HCT116 (cell line): ENCODE results near the gene PFDN5.

Experiments
- CEBPB ChIP-seq: IDR thresholded peaks from 2 replicates; pipeline ENCODE4 v1.6.1; 2012; ENCODE audit warnings: low read depth
- ELF1 ChIP-seq: IDR thresholded peaks from 2 replicates; pipeline ENCODE4 v1.6.1; 2012; ENCODE audit warnings: low read depth, borderline replicate concordance
- EZH2 ChIP-seq: fragments of 200-600 bp; sonication (generic); IDR thresholded peaks from 2 replicates; pipeline ENCODE4 v1.6.1; 2017; ENCODE audit warnings: antibody characterized with exemption, mixed run types
- EZH2phosphoT487 ChIP-seq: fragments of 200-600 bp; IDR thresholded peaks from 2 replicates; pipeline ENCODE4 v1.6.1; 2018; ENCODE audit warnings: antibody characterized with exemption, borderline replicate concordance
- FOSL1 ChIP-seq: IDR thresholded peaks from 2 replicates; pipeline ENCODE4 v1.6.1; 2012; ENCODE audit warnings: low read depth
- JUND ChIP-seq: IDR thresholded peaks from 2 replicates; pipeline ENCODE4 v1.6.1; 2012
- POLR2A ChIP-seq: IDR thresholded peaks from 2 replicates; pipeline ENCODE4 v1.7.0; 2011; ENCODE audit warnings: borderline replicate concordance; ENCODE audit not compliant: insufficient read depth, insufficient read length; ENCODE audit errors: extremely low read depth
- POLR2AphosphoS5 ChIP-seq: IDR thresholded peaks from 2 replicates; pipeline ENCODE4 v1.6.1; 2011; ENCODE audit warnings: mild to moderate bottlenecking, low read depth, low read length, moderate library complexity
- SRF ChIP-seq: IDR thresholded peaks from 2 replicates; pipeline ENCODE4 v1.6.1; 2012; ENCODE audit warnings: low read depth
- ZNF274 ChIP-seq: fragments of 200-500 bp; sonication (Bioruptor generic); IDR thresholded peaks from 2 replicates; pipeline ENCODE4 v1.6.1; 2014; ENCODE audit warnings: mild to moderate bottlenecking, low read depth, low read length, inconsistent platforms
- TF ChIP-seq, protein P1 (sequence below), 3 experiments: fragments of 200-600 bp in 1 of 3; sonication (generic) in 1 of 3; IDR thresholded peaks in 2 of 3; conservative IDR thresholded peaks in 1 of 3; 2 replicates each; pipeline ENCODE4 v1.5.1; 2012 to 2017; ENCODE audit warnings: low read depth in 2 of 3, low read length in 2 of 3, antibody characterized with exemption in 1 of 3, borderline replicate concordance in 1 of 3, control low read depth in 1 of 3, mild to moderate bottlenecking in 1 of 3, mixed read lengths in 1 of 3, mixed run types in 1 of 3, moderate library complexity in 1 of 3; ENCODE audit not compliant: insufficient read depth in 1 of 3
- TF ChIP-seq, protein P2 (sequence below): IDR thresholded peaks from 2 replicates; pipeline ENCODE4 v1.6.1; 2012

DNA sequence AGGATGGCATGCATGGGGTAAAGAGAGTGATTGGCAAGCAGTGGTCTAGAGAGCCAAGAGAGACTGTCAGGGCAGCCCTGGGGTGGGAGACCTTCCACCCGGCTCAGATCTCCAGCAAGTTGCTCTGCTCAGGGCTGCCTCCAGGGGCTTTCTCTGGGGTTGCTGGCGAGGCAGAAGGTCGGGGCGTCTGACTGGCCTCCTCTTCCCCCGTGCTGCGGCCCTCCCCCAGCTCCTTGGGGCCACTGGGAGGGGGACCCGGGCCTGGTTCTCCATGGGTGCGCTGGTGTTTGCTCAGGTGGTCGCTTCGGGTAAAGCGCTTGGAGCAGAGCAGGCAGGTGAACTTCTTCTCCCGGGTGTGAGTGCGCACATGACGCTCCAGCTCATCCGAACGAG is 32.7 kb downstream of the PFDN5 start:
- no peak for TF ChIP-seq POLR2AphosphoS5
- TF ChIP-seq EZH2 = no peak
- TF ChIP-seq, protein P1, sequence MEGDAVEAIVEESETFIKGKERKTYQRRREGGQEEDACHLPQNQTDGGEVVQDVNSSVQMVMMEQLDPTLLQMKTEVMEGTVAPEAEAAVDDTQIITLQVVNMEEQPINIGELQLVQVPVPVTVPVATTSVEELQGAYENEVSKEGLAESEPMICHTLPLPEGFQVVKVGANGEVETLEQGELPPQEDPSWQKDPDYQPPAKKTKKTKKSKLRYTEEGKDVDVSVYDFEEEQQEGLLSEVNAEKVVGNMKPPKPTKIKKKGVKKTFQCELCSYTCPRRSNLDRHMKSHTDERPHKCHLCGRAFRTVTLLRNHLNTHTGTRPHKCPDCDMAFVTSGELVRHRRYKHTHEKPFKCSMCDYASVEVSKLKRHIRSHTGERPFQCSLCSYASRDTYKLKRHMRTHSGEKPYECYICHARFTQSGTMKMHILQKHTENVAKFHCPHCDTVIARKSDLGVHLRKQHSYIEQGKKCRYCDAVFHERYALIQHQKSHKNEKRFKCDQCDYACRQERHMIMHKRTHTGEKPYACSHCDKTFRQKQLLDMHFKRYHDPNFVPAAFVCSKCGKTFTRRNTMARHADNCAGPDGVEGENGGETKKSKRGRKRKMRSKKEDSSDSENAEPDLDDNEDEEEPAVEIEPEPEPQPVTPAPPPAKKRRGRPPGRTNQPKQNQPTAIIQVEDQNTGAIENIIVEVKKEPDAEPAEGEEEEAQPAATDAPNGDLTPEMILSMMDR (IDR thresholded peaks at IDR 0.05 in 2 of 3, conservative IDR thresholded peaks at IDR 0.05 in 1 of 3; ENCODE audit: borderline replicate concordance in 1 of 3, insufficient read depth in 1 of 3, low read depth in 2 of 3, low read length in 2 of 3) = no peak
- TF ChIP-seq POLR2A = no peak
- TF ChIP-seq EZH2phosphoT487 = no peak
- TF ChIP-seq, protein P2, sequence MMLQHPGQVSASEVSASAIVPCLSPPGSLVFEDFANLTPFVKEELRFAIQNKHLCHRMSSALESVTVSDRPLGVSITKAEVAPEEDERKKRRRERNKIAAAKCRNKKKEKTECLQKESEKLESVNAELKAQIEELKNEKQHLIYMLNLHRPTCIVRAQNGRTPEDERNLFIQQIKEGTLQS = no peak
- TF ChIP-seq FOSL1 = no peak
- no peak for TF ChIP-seq ZNF274
- TF ChIP-seq ELF1 = no peak
- no peak for TF ChIP-seq CEBPB
- TF ChIP-seq JUND = no peak
- no peak for TF ChIP-seq SRF
